Chondrocyte (in vitro differentiated cells): ENCODE results near the gene C11orf86. TPM values are rescaled to one million over a fixed set of nuclear protein-coding genes. Genes with fewer than 3 reads are reported as not detected.

Experiments used
- DNase-seq: peaks from one replicate; pipeline ENCODE4 v3.0.0; 2021; ENCODE audit warnings: mixed read lengths, low spot score
- H3K27ac Mint-ChIP-seq: one replicate; pipeline ENCODE4 v1.8.0; 2021; ENCODE audit warnings: mild to moderate bottlenecking, moderate library complexity, mixed read lengths; ENCODE audit not compliant: unreplicated experiment
- H3K27me3 Mint-ChIP-seq: 2 replicates; pipeline ENCODE4 v1.8.0; 2021; ENCODE audit warnings: low read depth, mixed read lengths
- H3K36me3 Mint-ChIP-seq: 2 replicates; pipeline ENCODE4 v1.8.0; 2021; ENCODE audit warnings: low read depth, mixed read lengths
- H3K4me1 Mint-ChIP-seq: 2 replicates; pipeline ENCODE4 v1.8.0; 2021; ENCODE audit warnings: low read depth, mild to moderate bottlenecking, mixed read lengths
- H3K4me3 Mint-ChIP-seq: one replicate; pipeline ENCODE4 v1.8.0; 2021; ENCODE audit warnings: mild to moderate bottlenecking, moderate library complexity, mixed read lengths; ENCODE audit not compliant: unreplicated experiment
- H3K9me3 Mint-ChIP-seq: 2 replicates; pipeline ENCODE4 v1.8.0; 2021; ENCODE audit warnings: low read depth, mixed read lengths
- CTCF ChIP-seq: fragments of 200-600 bp; sonication (generic); IDR thresholded peaks from 2 replicates; pipeline ENCODE4 v1.5.0; 2021; ENCODE audit warnings: antibody characterized with exemption, mild to moderate bottlenecking, moderate library complexity
- total RNA-seq: library from RNA; stranded (reverse); gene quantifications from 3 replicates; pipeline ENCODE4 v1.2.1, GENCODE V29; 2021

Gene C11orf86
- total RNA-seq, 1 donor from 2014 or later = not detected

GRCh38 chr11:67015048-67015447, 39.9 kb downstream of the C11orf86 start:
- Mint-ChIP-seq H3K36me3 (no peaks in the 10 kb centered on the region), H3K4me3 (no peak overlapping the region)

GRCh38 chr11:67016550-67016949, 41.4 kb downstream of the C11orf86 start:
- no peaks in the 10 kb centered on the region for H3K9me3 Mint-ChIP-seq
- H3K36me3 Mint-ChIP-seq = no peaks in the 10 kb centered on the region
- DNase-seq = no peak
- no peaks in the 10 kb centered on the region for H3K27me3 Mint-ChIP-seq
- no peak overlapping the region for H3K4me3 Mint-ChIP-seq
- TF ChIP-seq CTCF = no peak
- H3K4me1 Mint-ChIP-seq = no peaks in the 10 kb centered on the region
- no peak overlapping the region for H3K27ac Mint-ChIP-seq

More at GRCh38 chr11:67015048-67015447, 39.9 kb downstream of the C11orf86 start:
- Mint-ChIP-seq H3K27ac (no peak overlapping the region), H3K27me3 (no peaks in the 10 kb centered on the region), H3K4me1 (no peaks in the 10 kb centered on the region), H3K9me3 (no peaks in the 10 kb centered on the region)
- no peak for TF ChIP-seq CTCF
- no peak for DNase-seq

GRCh38 chr11:67020949-67021348, 45.8 kb downstream of the C11orf86 start:
- H3K4me1 Mint-ChIP-seq = peaks cover 28% of the 10 kb centered on the region

GRCh38 chr11:67022341-67022933, 47.3 kb downstream of the C11orf86 start:
- Mint-ChIP-seq H3K4me1 (peaks cover 28% of the 10 kb centered on the region), H3K9me3 (no peaks in the 10 kb centered on the region), H3K27ac (peak overlapping the region; percentile 85), H3K4me3 (peak overlapping the region; percentile 68), H3K36me3 (no peaks in the 10 kb centered on the region), H3K27me3 (no peaks in the 10 kb centered on the region)
- no peak for DNase-seq
- TF ChIP-seq CTCF = no peak

More at GRCh38 chr11:67020949-67021348, 45.8 kb downstream of the C11orf86 start:
- Mint-ChIP-seq H3K27ac (no peak overlapping the region), H3K27me3 (no peaks in the 10 kb centered on the region), H3K4me3 (no peak overlapping the region), H3K36me3 (no peaks in the 10 kb centered on the region), H3K9me3 (no peaks in the 10 kb centered on the region)
- no peak for DNase-seq
- TF ChIP-seq CTCF = no peak

- peak within 1 kb of the TSS; percentile 85 for H3K27ac Mint-ChIP-seq
- no peak for DNase-seq
- H3K36me3 Mint-ChIP-seq = no peaks in the 10 kb centered on the region
- no peaks in the 10 kb centered on the region for H3K27me3 Mint-ChIP-seq
- H3K9me3 Mint-ChIP-seq = no peaks in the 10 kb centered on the region
- peaks cover 31% of the 10 kb centered on the region for H3K4me1 Mint-ChIP-seq
- peak within 1 kb of the TSS; percentile 78 for H3K4me3 Mint-ChIP-seq
- TF ChIP-seq CTCF = no peak
Measured at GRCh38 chr11:67022961-67023956, 48.2 kb downstream of the C11orf86 start, which contains the start of gene SYT12. Gene SYT12 (plus strand): TSS chr11:67023134. CDS start chr11:67030145, 7,011 bp downstream.
